GM12874 (cell line): ENCODE results near the gene SPDYE1.
"Not testable (repeated sequence)": the region's sequence is repeated elsewhere in the genome, so short reads cannot be mapped to it uniquely, and the experiment has no call there.

Source experiments
- CTCF ChIP-seq: IDR thresholded peaks from 2 replicates; pipeline ENCODE4 v1.5.1; 2011; ENCODE audit warnings: low read depth, mild to moderate bottlenecking, control low read depth, low read length, moderate library complexity; ENCODE audit not compliant: insufficient read depth

The SPDYE1 gene

GRCh38 chr7:43997532-43997931, at the start of gene SPDYE1:
Gene SPDYE1, plus strand, starts transcription at chr7:43997897. Its CDS starts 2,053 bp downstream, at chr7:43999950.
- TF ChIP-seq CTCF = not testable (repeated sequence)

GRCh38 chr7:43952028-43952427, 45.7 kb upstream of the SPDYE1 start:
- TF ChIP-seq CTCF = no peak

GRCh38 chr7:43953071-43953470, 44.6 kb upstream of the SPDYE1 start:
- no peak for TF ChIP-seq CTCF

GRCh38 chr7:43954524-43955228, 43.0 kb upstream of the SPDYE1 start:
- TF ChIP-seq CTCF = peak; percentile 59

- TF ChIP-seq CTCF = no peak
These were observed 41.7 kb upstream of the SPDYE1 start for GRCh38 chr7:43956027-43956426.

GRCh38 chr7:43960933-43961332, 36.8 kb upstream of the SPDYE1 start:
- TF ChIP-seq CTCF = no peak

- no peak for TF ChIP-seq CTCF
These were observed 20.2 kb upstream of the SPDYE1 start for GRCh38 chr7:43977525-43977924.
